ENCODE measurements around the gene KRTAP5-5. TPM values are rescaled to one million over a fixed set of nuclear protein-coding genes. Genes with fewer than 3 reads are reported as not detected.
"Not testable (repeated sequence)": the region's sequence is repeated elsewhere in the genome, so short reads cannot be mapped to it uniquely, and the experiment has no call there.

The KRTAP5-5 gene
- total and polyA plus RNA-seq, 2 donors (not counting 1 experiment from before 2014, with no cell fraction given), result not detected

GRCh38 chr11:1659506-1659905 lies 29.9 kb downstream of the KRTAP5-5 start:
- TF ChIP-seq CTCF (conservative IDR thresholded peaks at IDR 0.05 in 1 of 2, IDR thresholded peaks at IDR 0.05 in 1 of 2; ENCODE audit: low read depth in 1 of 2, low read length in 2 of 2) (no peak), EZH2 (IDR thresholded peaks at IDR 0.05; ENCODE audit: low read length, missing control alignments) (no peak)

GRCh38 chr11:1660111-1660867 lies 30.7 kb downstream of the KRTAP5-5 start:
- no peak for DNase-seq (ENCODE audit: low read depth in 2 of 2)
- H3K9me3 ChIP-seq (ENCODE audit: control insufficient read depth, insufficient read depth, low read depth, low read length), result no peaks in the 10 kb centered on the region
- H3K4me2 ChIP-seq (ENCODE audit: extremely low read depth, insufficient read depth, low read length), result no peak overlapping the region
- H3K4me3 ChIP-seq (replicated peaks in 1 of 4; ENCODE audit: control extremely low read depth in 1 of 4, insufficient read depth in 1 of 4, low read depth in 3 of 4, low read length in 4 of 4), result no peak overlapping the region
- H3K79me2 ChIP-seq (ENCODE audit: control insufficient read depth, insufficient read depth, low read length), result no peaks in the 10 kb centered on the region
- H3K4me1 ChIP-seq (ENCODE audit: control insufficient read depth, extremely low read depth, insufficient read depth, low read length), result no peaks in the 10 kb centered on the region
- TF ChIP-seq CTCF (conservative IDR thresholded peaks at IDR 0.05 in 1 of 2, IDR thresholded peaks at IDR 0.05 in 1 of 2; ENCODE audit: low read depth in 1 of 2, low read length in 2 of 2), result no peak
- peaks cover 2% of the 10 kb centered on the region for H3K27me3 ChIP-seq (ENCODE audit: control insufficient read depth, insufficient read depth, low read length)
- no peaks in the 10 kb centered on the region for H3K36me3 ChIP-seq (ENCODE audit: control insufficient read depth, insufficient read depth, low read length)
- H2AFZ ChIP-seq (ENCODE audit: low read length), result no peak overlapping the region
- no peak overlapping the region for H3K9ac ChIP-seq (ENCODE audit: insufficient read depth, low read length)
- H4K20me1 ChIP-seq (ENCODE audit: control insufficient read depth, extremely low read depth, insufficient read depth, low read length), result no peaks in the 10 kb centered on the region
- no peak overlapping the region for H3K27ac ChIP-seq (ENCODE audit: insufficient read depth, low read length)

More at GRCh38 chr11:1659506-1659905, 29.9 kb downstream of the KRTAP5-5 start:
- DNase-seq (ENCODE audit: low read depth in 2 of 2), result no peak
- Histone ChIP-seq H3K4me2 (ENCODE audit: extremely low read depth, insufficient read depth, low read length) (no peak overlapping the region), H3K9ac (ENCODE audit: insufficient read depth, low read length) (no peak overlapping the region), H3K79me2 (ENCODE audit: control insufficient read depth, insufficient read depth, low read length) (no peaks in the 10 kb centered on the region), H3K27ac (ENCODE audit: insufficient read depth, low read length) (no peak overlapping the region), H3K9me3 (ENCODE audit: control insufficient read depth, insufficient read depth, low read depth, low read length) (no peaks in the 10 kb centered on the region), H3K4me3 (replicated peaks in 1 of 4; ENCODE audit: control extremely low read depth in 1 of 4, insufficient read depth in 1 of 4, low read depth in 3 of 4, low read length in 4 of 4) (no peak overlapping the region), H3K36me3 (ENCODE audit: control insufficient read depth, insufficient read depth, low read length) (no peaks in the 10 kb centered on the region), H3K27me3 (ENCODE audit: control insufficient read depth, insufficient read depth, low read length) (peaks cover 4% of the 10 kb centered on the region), H4K20me1 (ENCODE audit: control insufficient read depth, extremely low read depth, insufficient read depth, low read length) (no peaks in the 10 kb centered on the region), H3K4me1 (ENCODE audit: control insufficient read depth, extremely low read depth, insufficient read depth, low read length) (no peaks in the 10 kb centered on the region), H2AFZ (ENCODE audit: low read length) (no peak overlapping the region)

GRCh38 chr11:1661454-1662269 lies 32.1 kb downstream of the KRTAP5-5 start:
- not testable (repeated sequence) for H3K9me3 ChIP-seq (ENCODE audit: control insufficient read depth, insufficient read depth, low read depth, low read length); H4K20me1 ChIP-seq (ENCODE audit: control insufficient read depth, extremely low read depth, insufficient read depth, low read length); H3K4me1 ChIP-seq (ENCODE audit: control insufficient read depth, extremely low read depth, insufficient read depth, low read length); H2AFZ ChIP-seq (ENCODE audit: low read length); H3K36me3 ChIP-seq (ENCODE audit: control insufficient read depth, insufficient read depth, low read length); H3K9ac ChIP-seq (ENCODE audit: insufficient read depth, low read length); H3K27me3 ChIP-seq (ENCODE audit: control insufficient read depth, insufficient read depth, low read length); H3K4me3 ChIP-seq (replicated peaks in 1 of 4; ENCODE audit: control extremely low read depth in 1 of 4, insufficient read depth in 1 of 4, low read depth in 3 of 4, low read length in 4 of 4); DNase-seq (ENCODE audit: low read depth in 2 of 2); H3K4me2 ChIP-seq (ENCODE audit: extremely low read depth, insufficient read depth, low read length); H3K27ac ChIP-seq (ENCODE audit: insufficient read depth, low read length); H3K79me2 ChIP-seq (ENCODE audit: control insufficient read depth, insufficient read depth, low read length)

- H2AFZ ChIP-seq (ENCODE audit: low read length); H3K79me2 ChIP-seq (ENCODE audit: control insufficient read depth, insufficient read depth, low read length); H3K9me3 ChIP-seq (ENCODE audit: control insufficient read depth, insufficient read depth, low read depth, low read length); H3K4me1 ChIP-seq (ENCODE audit: control insufficient read depth, extremely low read depth, insufficient read depth, low read length); H3K27ac ChIP-seq (ENCODE audit: insufficient read depth, low read length); H3K9ac ChIP-seq (ENCODE audit: insufficient read depth, low read length); H3K4me2 ChIP-seq (ENCODE audit: extremely low read depth, insufficient read depth, low read length); H3K27me3 ChIP-seq (ENCODE audit: control insufficient read depth, insufficient read depth, low read length); DNase-seq (ENCODE audit: low read depth in 2 of 2); H4K20me1 ChIP-seq (ENCODE audit: control insufficient read depth, extremely low read depth, insufficient read depth, low read length); H3K36me3 ChIP-seq (ENCODE audit: control insufficient read depth, insufficient read depth, low read length); H3K4me3 ChIP-seq (replicated peaks in 1 of 4; ENCODE audit: control extremely low read depth in 1 of 4, insufficient read depth in 1 of 4, low read depth in 3 of 4, low read length in 4 of 4): not testable (repeated sequence)
Observed at GRCh38 chr11:1662699-1663283, 33.2 kb downstream of the KRTAP5-5 start.

Data from fibroblast of lung (primary cell).